H1 (cell line): Measurements from ENCODE around the gene HCK. TPM values are rescaled to one million over a fixed set of nuclear protein-coding genes. Genes with fewer than 3 reads are reported as not detected.

Source experiments
- CTCF ChIA-PET: fragments of 300-600 bp; sonication (Branson Sonifier 250); formaldehyde crosslinking; loops from one replicate; lab custom pipeline; 2021; ENCODE audit not compliant: partially characterized antibody; lab: Charles Lee
- POLR2A ChIA-PET: fragments of 300-600 bp; sonication (Branson Sonifier 250); formaldehyde crosslinking; loops from one replicate; lab custom pipeline; 2021; ENCODE audit warnings: inconsistent platforms; ENCODE audit not compliant: partially characterized antibody; lab: Charles Lee
- DNase-seq, 2 experiments: peaks; one replicate each; pipeline versions ENCODE4 v3.0.0 to v3.0.0-alpha.2; 2010 to 2022; ENCODE audit warnings: low spot score in 2 of 2, low read depth in 1 of 2, mixed read lengths in 1 of 2
- FAIRE-seq: peaks from 2 replicates; lab custom pipeline; 2011; peaks lifted over from hg19 to GRCh38; lab: Jason Lieb, UNC
- H2AFZ ChIP-seq: 2 replicates; pipeline ENCODE4 v1.8.1; 2012; ENCODE audit warnings: low read length, inconsistent platforms
- H2AK5ac ChIP-seq: 2 replicates; pipeline ENCODE4 v1.6.1; 2013; ENCODE audit warnings: low read depth, low read length
- H2BK120ac ChIP-seq: replicated peaks from 2 replicates; pipeline ENCODE3; 2013; ENCODE audit warnings: low read depth, low read length, inconsistent platforms
- H2BK12ac ChIP-seq: 2 replicates; pipeline ENCODE4 v1.6.1; 2013; ENCODE audit warnings: low read depth, low read length
- H2BK15ac ChIP-seq: 2 replicates; pipeline ENCODE4 v1.6.1; 2013; ENCODE audit warnings: low read length
- H2BK20ac ChIP-seq: 2 replicates; pipeline ENCODE4 v1.6.1; 2013; ENCODE audit warnings: low read length
- H2BK5ac ChIP-seq: 2 replicates; pipeline ENCODE4 v1.6.1; 2013; ENCODE audit warnings: low read depth, low read length
- H3K14ac ChIP-seq: 2 replicates; pipeline ENCODE4 v1.6.1; 2013; ENCODE audit warnings: inconsistent platforms; ENCODE audit not compliant: insufficient read length
- H3K18ac ChIP-seq: 2 replicates; pipeline ENCODE4 v1.6.1; 2013; ENCODE audit warnings: low read length; ENCODE audit errors: extremely low read depth
- H3K23ac ChIP-seq: 2 replicates; pipeline ENCODE4 v1.6.1; 2013; ENCODE audit warnings: inconsistent platforms; ENCODE audit not compliant: insufficient read length
- H3K23me2 ChIP-seq: 2 replicates; pipeline ENCODE4 v1.6.1; 2013; ENCODE audit warnings: low read depth, low read length
- H3K27ac ChIP-seq: 2 replicates; pipeline ENCODE4 v1.6.1; 2011; ENCODE audit warnings: low read depth, low read length, inconsistent platforms
- H3K27me3 ChIP-seq, 4 experiments: replicated peaks in 1 of 4; 1 replicate in 1 of 4; 2 replicates in 3 of 4; pipeline versions ENCODE4 v1.6.1 to v1.8.1; 2011 to 2013; ENCODE audit warnings: low read length in 3 of 4, mild to moderate bottlenecking in 3 of 4, inconsistent platforms in 2 of 4, mixed read lengths in 2 of 4, moderate library complexity in 1 of 4; ENCODE audit not compliant: control insufficient read depth in 3 of 4, insufficient read depth in 3 of 4; ENCODE audit errors: extremely low read depth in 1 of 4
- H3K36me3 ChIP-seq, 4 experiments: 2 replicates each; pipeline versions ENCODE4 v1.6.1 to v1.8.1; 2011 to 2013; ENCODE audit warnings: mild to moderate bottlenecking in 4 of 4, low read length in 3 of 4, moderate library complexity in 2 of 4, control low read depth in 1 of 4, inconsistent platforms in 1 of 4; ENCODE audit not compliant: insufficient read depth in 4 of 4, control insufficient read depth in 2 of 4
- H3K4ac ChIP-seq: replicated peaks from 2 replicates; pipeline ENCODE3; 2013; ENCODE audit warnings: low read length, low read depth, mixed read lengths, inconsistent platforms; ENCODE audit not compliant: insufficient read length
- H3K4me1 ChIP-seq, 4 experiments: replicated peaks in 1 of 4; 1 replicate in 1 of 4; 2 replicates in 3 of 4; pipeline versions ENCODE4 v1.6.1 to v1.8.1; 2011 to 2013; ENCODE audit warnings: low read length in 3 of 4, inconsistent platforms in 2 of 4, mixed read lengths in 1 of 4; ENCODE audit not compliant: insufficient read depth in 4 of 4, control insufficient read depth in 3 of 4
- H3K4me2 ChIP-seq, 2 experiments: 2 replicates each; pipeline versions ENCODE4 v1.6.1 to v1.8.1; 2011 to 2013; ENCODE audit warnings: low read depth in 2 of 2, low read length in 2 of 2, control low read depth in 1 of 2, inconsistent platforms in 1 of 2, mild to moderate bottlenecking in 1 of 2; ENCODE audit not compliant: insufficient read depth in 1 of 2
- H3K4me3 ChIP-seq, 4 experiments: fragments of 200-600, 300-600 bp in 1 of 4; sonication (generic), shearing (Covaris generic), sonication (Bioruptor Twin) in 1 of 4; 2 replicates each; pipeline versions ENCODE4 v1.5.1 to v1.8.1; 2011 to 2016; ENCODE audit warnings: low read length in 4 of 4, low read depth in 3 of 4, control low read depth in 2 of 4, inconsistent platforms in 2 of 4, mild to moderate bottlenecking in 2 of 4, mixed read lengths in 1 of 4, moderate library complexity in 1 of 4; ENCODE audit not compliant: insufficient read depth in 2 of 4; ENCODE audit errors: extremely low read depth in 1 of 4
- H3K56ac ChIP-seq: replicated peaks from 2 replicates; pipeline ENCODE3; 2013; ENCODE audit warnings: low read depth, mild to moderate bottlenecking, mixed read lengths, low read length, inconsistent platforms; ENCODE audit not compliant: insufficient read length
- H3K79me1 ChIP-seq: 2 replicates; pipeline ENCODE4 v1.6.1; 2013; ENCODE audit warnings: low read depth, low read length, control low read depth
- H3K79me2 ChIP-seq, 2 experiments: 2 replicates each; pipeline versions ENCODE4 v1.6.1 to v1.8.1; 2012 to 2013; ENCODE audit warnings: low read length in 2 of 2, mild to moderate bottlenecking in 2 of 2, inconsistent platforms in 1 of 2; ENCODE audit not compliant: insufficient read depth in 2 of 2, control insufficient read depth in 1 of 2
- H3K9ac ChIP-seq, 4 experiments: replicated peaks in 1 of 4; 1 replicate in 1 of 4; 2 replicates in 3 of 4; pipeline versions ENCODE4 v1.6.1 to v1.8.1; 2011 to 2013; ENCODE audit warnings: low read depth in 3 of 4, low read length in 3 of 4, control low read depth in 2 of 4, mild to moderate bottlenecking in 2 of 4, moderate library complexity in 2 of 4, inconsistent platforms in 1 of 4; ENCODE audit errors: extremely low read depth in 1 of 4
- H3K9me3 ChIP-seq, 2 experiments: 2 replicates each; pipeline versions ENCODE4 v1.6.1 to v1.8.1; 2012 to 2013; ENCODE audit warnings: mild to moderate bottlenecking in 2 of 2, moderate library complexity in 2 of 2, control low read depth in 1 of 2, inconsistent platforms in 1 of 2, low read depth in 1 of 2, low read length in 1 of 2, mixed read lengths in 1 of 2; ENCODE audit not compliant: insufficient read depth in 2 of 2
- H4K20me1 ChIP-seq, 2 experiments: replicated peaks in 1 of 2; 2 replicates each; pipeline versions ENCODE3 to v1.8.1; 2011 to 2013; ENCODE audit warnings: inconsistent platforms in 2 of 2, low read length in 2 of 2, mild to moderate bottlenecking in 1 of 2; ENCODE audit not compliant: insufficient read depth in 2 of 2, control insufficient read depth in 1 of 2
- H4K5ac ChIP-seq: 2 replicates; pipeline ENCODE4 v1.6.1; 2013; ENCODE audit warnings: low read length, low read depth, mixed read lengths, inconsistent platforms; ENCODE audit not compliant: insufficient read length
- H4K8ac ChIP-seq: 2 replicates; pipeline ENCODE4 v1.8.0; 2013; ENCODE audit warnings: mild to moderate bottlenecking, moderate library complexity, low read length, inconsistent platforms; ENCODE audit not compliant: insufficient read depth; ENCODE audit errors: extremely low read depth
- H4K91ac ChIP-seq: replicated peaks from 2 replicates; pipeline ENCODE3; 2013; ENCODE audit warnings: low read length, mixed read lengths, inconsistent platforms; ENCODE audit not compliant: insufficient read length
- CBX5 ChIP-seq: fragments of 300-800, 300-1000 bp; sonication (generic); IDR thresholded peaks from 2 replicates; pipeline ENCODE4 v1.7.1; 2016; ENCODE audit warnings: antibody characterized with exemption, low read length, low read depth
- CBX8 ChIP-seq: fragments of 300-800, 300-1000 bp; sonication (generic); IDR thresholded peaks from 2 replicates; pipeline ENCODE4 v1.7.1; 2016; ENCODE audit warnings: low read depth, low read length, borderline replicate concordance
- CHD1 ChIP-seq: IDR thresholded peaks from 2 replicates; pipeline ENCODE4 v1.6.1; 2012; ENCODE audit warnings: low read depth, low read length, improper control_type of control experiment
- CHD2 ChIP-seq: IDR thresholded peaks from 2 replicates; pipeline ENCODE4 v1.6.1; 2012; ENCODE audit warnings: low read length, improper control_type of control experiment
- CREB1 ChIP-seq: IDR thresholded peaks from 2 replicates; pipeline ENCODE4 v1.6.1; 2012; ENCODE audit warnings: inconsistent platforms
- EP300 ChIP-seq, 2 experiments: IDR thresholded peaks; 1 replicate in 1 of 2; 2 replicates in 1 of 2; pipeline ENCODE4 v1.6.1; 2011 to 2012; ENCODE audit warnings: low read depth in 2 of 2, low read length in 2 of 2, mild to moderate bottlenecking in 2 of 2, borderline replicate concordance in 1 of 2, inconsistent platforms in 1 of 2, moderate library complexity in 1 of 2
- JUN ChIP-seq: IDR thresholded peaks from 2 replicates; pipeline ENCODE4 v1.6.1; 2011; ENCODE audit warnings: low read depth, mild to moderate bottlenecking, improper control_type of control experiment, low read length
- KDM4A ChIP-seq: IDR thresholded peaks from one replicate; pipeline ENCODE4 v1.7.1; 2012; ENCODE audit warnings: low read depth, mild to moderate bottlenecking, moderate library complexity, low read length, inconsistent platforms; ENCODE audit not compliant: severe bottlenecking
- SIX5 ChIP-seq: IDR thresholded peaks from 2 replicates; pipeline ENCODE4 v1.6.1; 2011; ENCODE audit warnings: mild to moderate bottlenecking, low read depth, low read length
- SP2 ChIP-seq: IDR thresholded peaks from 2 replicates; pipeline ENCODE4 v1.6.1; 2012; ENCODE audit warnings: mild to moderate bottlenecking, low read length, inconsistent platforms
- SRF ChIP-seq: IDR thresholded peaks from 2 replicates; pipeline ENCODE4 v1.6.1; 2011; ENCODE audit warnings: mild to moderate bottlenecking, low read depth, low read length, moderate library complexity
- SUZ12 ChIP-seq: fragments of 200-600 bp; sonication (generic); IDR thresholded peaks from 2 replicates; pipeline ENCODE4 v1.6.1; 2012; ENCODE audit warnings: mild to moderate bottlenecking, inconsistent platforms, low read length, moderate library complexity, mixed read lengths
- TBP ChIP-seq: IDR thresholded peaks from 2 replicates; pipeline ENCODE4 v1.6.1; 2011; ENCODE audit warnings: low read depth, low read length, improper control_type of control experiment
- ZNF274 ChIP-seq: IDR thresholded peaks from 2 replicates; pipeline ENCODE4 v1.7.0; 2012; ENCODE audit warnings: low read length, borderline replicate concordance; ENCODE audit errors: extremely low read depth
- WGBS, 2 experiments: shearing (Covaris generic) in 1 of 2; methylation state at CpG; one replicate each; pipeline versions ENCODE4 v1.1.6 to v1.1.7; 2013 to 2015; ENCODE audit warnings: low lambda C conversion rate in 2 of 2, mixed read lengths in 2 of 2, inconsistent platforms in 1 of 2, low coverage in 1 of 2, missing lambda C conversion rate in 1 of 2; ENCODE audit not compliant: insufficient replicate concordance in 2 of 2, insufficient coverage in 1 of 2, insufficient read length in 1 of 2; ENCODE audit errors: extremely low coverage in 1 of 2, missing lambda C conversion rate in 1 of 2; 5-methylcytosine and 5-hydroxymethylcytosine counted together
- polyA plus RNA-seq, 7 experiments: library from polyadenylated mRNA; depleted of rRNA in 3 of 7; stranded (reverse) in 5 of 7; unstranded in 2 of 7; fragments of >200 nt in 5 of 7; fragments of 200-250 nt in 2 of 7; gene quantifications; 1 replicate in 5 of 7; 2 replicates in 1 of 7; 4 replicates in 1 of 7; pipeline versions ENCODE4 v1.2.1 to v1.2.3, GENCODE V29; 2011 to 2013; ENCODE audit warnings: missing spikeins in 2 of 7, mixed read lengths in 2 of 7
- total RNA-seq: library from RNA; stranded (reverse); fragmentation: NEBNext Ultra II Directional; extraction: Animal tissue kit (Norgen Biotek cat#: 25700); gene quantifications from 2 replicates; pipeline ENCODE4 v1.2.1, GENCODE V29; 2021

The HCK gene
- total and polyA plus RNA-seq, 2 of the 8 experiments (the other 6 are each of a cell fraction or from before 2014, with no cell fraction given) = 0.37 to 4.3 TPM

- ChIA-PET POLR2A (no interaction called here), CTCF (no interaction called here)
- no peak overlapping the region for H2BK20ac ChIP-seq
- H3K4me3 ChIP-seq = no peak overlapping the region
- no peaks in the 10 kb centered on the region for H3K4me1 ChIP-seq
- no peak overlapping the region for H2BK5ac ChIP-seq
- H4K5ac ChIP-seq = no peak overlapping the region
- no peak overlapping the region for H3K4ac ChIP-seq
- H2AFZ ChIP-seq = no peak overlapping the region
- H2BK12ac ChIP-seq = no peak overlapping the region
- FAIRE-seq (no peak), DNase-seq (no peak)
- no peak overlapping the region for H3K27ac ChIP-seq
- no peak overlapping the region for H4K91ac ChIP-seq
- H3K9me3 ChIP-seq = no peaks in the 10 kb centered on the region
- no peak overlapping the region for H2AK5ac ChIP-seq
- no peak overlapping the region for H2BK15ac ChIP-seq
- H3K23ac ChIP-seq = no peak overlapping the region
- no peak overlapping the region for H3K14ac ChIP-seq
- 88% methylated on average over 5 of the region's 5 CpGs; no CpG with 5 or more reads in 1 of the 2 experiments for WGBS, 2 experiments
- H3K18ac ChIP-seq = no peak overlapping the region
- H4K20me1 ChIP-seq = peaks cover 4 to 12% of the 10 kb centered on the region in 2 experiments
- no peaks in the 10 kb centered on the region for H3K27me3 ChIP-seq
- peaks cover 6% of the 10 kb centered on the region; the same call in 1 of the 2 replicates for H3K79me1 ChIP-seq
- no peak overlapping the region for H3K56ac ChIP-seq
- H3K23me2 ChIP-seq = peaks cover 2% of the 10 kb centered on the region; the same call in 1 of the 2 replicates
- H3K36me3 ChIP-seq = peaks cover 10 to 16% (median 11%) of the 10 kb centered on the region in 4 experiments; a peak in 7 of 8 replicates
- TF ChIP-seq SRF (no peak), ZNF274 (no peak), CHD1 (no peak), CHD2 (no peak), TBP (no peak), KDM4A (no peak), CBX8 (no peak), CBX5 (no peak), CREB1 (no peak), EP300 (IDR thresholded peaks at IDR 0.05; ENCODE audit: borderline replicate concordance in 1 of 2, low read depth in 2 of 2, low read length in 2 of 2) (no peak), SIX5 (no peak), SP2 (no peak), JUN (no peak), SUZ12 (no peak)
- no peak overlapping the region for H2BK120ac ChIP-seq
- no peak overlapping the region for H4K8ac ChIP-seq
- no peak overlapping the region; a peak in 1 of 7 replicates for H3K9ac ChIP-seq
- no peak overlapping the region for H3K4me2 ChIP-seq
- peaks cover 0 to 34% of the 10 kb centered on the region in 2 experiments; a peak in 2 of 4 replicates for H3K79me2 ChIP-seq
Observed at GRCh38 chr20:32134026-32134425, 82.0 kb downstream of the HCK start.
